H9 (cell line): Measurements from ENCODE around the gene TPTE2. TPM values are rescaled to one million over a fixed set of nuclear protein-coding genes. Genes with fewer than 3 reads are reported as not detected.

ENCODE experiments used
- DNase-seq: peaks from one replicate; pipeline ENCODE4 v3.0.0-alpha.2; 2017
- H2AFZ ChIP-seq: one replicate; pipeline ENCODE4 v1.6.1; 2013; ENCODE audit warnings: mild to moderate bottlenecking, low read length, control low read depth, moderate library complexity
- H2AK5ac ChIP-seq: 2 replicates; pipeline ENCODE4 v1.6.1; 2013; ENCODE audit warnings: low read length, control low read depth, mixed read lengths; ENCODE audit not compliant: insufficient read length
- H2BK120ac ChIP-seq: one replicate; pipeline ENCODE4 v1.6.1; 2013; ENCODE audit warnings: low read depth, mild to moderate bottlenecking, low read length, control low read depth, inconsistent platforms; ENCODE audit not compliant: poor library complexity, severe bottlenecking
- H2BK12ac ChIP-seq: 2 replicates; pipeline ENCODE4 v1.6.1; 2013; ENCODE audit warnings: low read length, control low read depth, mixed read lengths, low read depth; ENCODE audit not compliant: insufficient read length
- H2BK15ac ChIP-seq: 2 replicates; pipeline ENCODE4 v1.6.1; 2013; ENCODE audit warnings: low read depth, low read length, control low read depth
- H2BK20ac ChIP-seq: one replicate; pipeline ENCODE4 v1.6.1; 2013; ENCODE audit warnings: low read depth, mild to moderate bottlenecking, low read length, control low read depth, inconsistent platforms; ENCODE audit not compliant: poor library complexity, severe bottlenecking
- H2BK5ac ChIP-seq: 2 replicates; pipeline ENCODE4 v1.6.1; 2013; ENCODE audit warnings: low read length, control low read depth, mixed read lengths; ENCODE audit not compliant: insufficient read length
- H3K14ac ChIP-seq: 2 replicates; pipeline ENCODE4 v1.6.1; 2013; ENCODE audit warnings: low read length, control low read depth; ENCODE audit not compliant: insufficient read depth
- H3K18ac ChIP-seq: 2 replicates; pipeline ENCODE4 v1.6.1; 2013; ENCODE audit warnings: low read depth, mild to moderate bottlenecking, mixed read lengths, low read length, control low read depth; ENCODE audit not compliant: insufficient read length
- H3K23ac ChIP-seq: 2 replicates; pipeline ENCODE4 v1.6.1; 2013; ENCODE audit warnings: low read length, control low read depth, mixed read lengths, low read depth; ENCODE audit not compliant: insufficient read length
- H3K23me2 ChIP-seq: 2 replicates; pipeline ENCODE4 v1.6.1; 2013; ENCODE audit warnings: low read depth, mild to moderate bottlenecking, mixed read lengths, low read length, control low read depth; ENCODE audit not compliant: insufficient read length, poor library complexity, severe bottlenecking
- H3K27ac ChIP-seq: 2 replicates; pipeline ENCODE4 v1.5.1; 2013; ENCODE audit warnings: low read length, control low read depth, mixed read lengths, low read depth; ENCODE audit not compliant: insufficient read length
- H3K27me3 ChIP-seq: 2 replicates; pipeline ENCODE4 v1.6.1; 2013; ENCODE audit warnings: low read length, control low read depth, inconsistent platforms; ENCODE audit not compliant: insufficient read depth
- H3K4ac ChIP-seq: 2 replicates; pipeline ENCODE4 v1.6.1; 2013; ENCODE audit warnings: low read depth, mild to moderate bottlenecking, control low read depth, inconsistent platforms, low read length, moderate library complexity
- H3K4me1 ChIP-seq: 2 replicates; pipeline ENCODE4 v1.6.1; 2013; ENCODE audit warnings: low read length, control low read depth, inconsistent platforms; ENCODE audit not compliant: insufficient read depth
- H3K4me2 ChIP-seq: 2 replicates; pipeline ENCODE4 v1.6.1; 2013; ENCODE audit warnings: low read length, control low read depth, mixed read lengths; ENCODE audit not compliant: insufficient read length, insufficient read depth
- H3K56ac ChIP-seq: 2 replicates; pipeline ENCODE4 v1.6.1; 2013; ENCODE audit warnings: low read depth, mild to moderate bottlenecking, mixed read lengths, low read length, control low read depth; ENCODE audit not compliant: insufficient read length
- H3K79me1 ChIP-seq: 2 replicates; pipeline ENCODE4 v1.6.1; 2013; ENCODE audit warnings: low read depth, mild to moderate bottlenecking, moderate library complexity, low read length, control low read depth, inconsistent platforms; ENCODE audit not compliant: insufficient read depth, poor library complexity, severe bottlenecking
- H3K79me2 ChIP-seq: 2 replicates; pipeline ENCODE4 v1.6.1; 2013; ENCODE audit warnings: low read length, control low read depth, inconsistent platforms; ENCODE audit not compliant: insufficient read depth
- H3K9ac ChIP-seq: 2 replicates; pipeline ENCODE4 v1.6.1; 2013; ENCODE audit warnings: low read length, control low read depth, mixed read lengths; ENCODE audit not compliant: insufficient read length; ENCODE audit errors: extremely low read depth
- H3K9me3 ChIP-seq: one replicate; pipeline ENCODE4 v1.6.1; 2013; ENCODE audit warnings: low read depth, low read length, inconsistent platforms; ENCODE audit not compliant: control insufficient read depth
- H3T11ph ChIP-seq: one replicate; pipeline ENCODE4 v1.6.1; 2013; ENCODE audit warnings: mild to moderate bottlenecking, low read length, control low read depth, inconsistent platforms
- H4K20me1 ChIP-seq: one replicate; pipeline ENCODE4 v1.6.1; 2013; ENCODE audit not compliant: control insufficient read depth, insufficient read length, insufficient read depth
- H4K5ac ChIP-seq: 2 replicates; pipeline ENCODE4 v1.6.1; 2013; ENCODE audit warnings: low read depth, mild to moderate bottlenecking, mixed read lengths, low read length, control low read depth; ENCODE audit not compliant: insufficient read length
- H4K8ac ChIP-seq: replicated peaks from 2 replicates; pipeline ENCODE4 v1.6.1; 2013; ENCODE audit warnings: low read length, control low read depth, mixed read lengths, low read depth; ENCODE audit not compliant: insufficient read length
- H4K91ac ChIP-seq: 2 replicates; pipeline ENCODE4 v1.6.1; 2013; ENCODE audit warnings: low read depth, mild to moderate bottlenecking, moderate library complexity, mixed read lengths, low read length, control low read depth; ENCODE audit not compliant: insufficient read length
- H3K27ac Mint-ChIP-seq, 3 experiments: 2 replicates in 2 of 3; 3 replicates in 1 of 3; pipeline ENCODE4 v1.8.0; 2020 to 2021; ENCODE audit warnings: mixed read lengths in 3 of 3, mild to moderate bottlenecking in 1 of 3, moderate library complexity in 1 of 3
- H3K27me3 Mint-ChIP-seq: 2 replicates; pipeline ENCODE4 v1.8.0; 2021; ENCODE audit warnings: low read depth, mild to moderate bottlenecking, moderate library complexity, mixed read lengths
- H3K36me3 Mint-ChIP-seq, 3 experiments: 2 replicates in 2 of 3; 3 replicates in 1 of 3; pipeline ENCODE4 v1.8.0; 2020 to 2021; ENCODE audit warnings: low read depth in 3 of 3, mixed read lengths in 3 of 3; ENCODE audit not compliant: insufficient read depth in 1 of 3
- H3K4me1 Mint-ChIP-seq, 2 experiments: 2 replicates each; pipeline ENCODE4 v1.8.0; 2020; ENCODE audit warnings: mixed read lengths in 2 of 2
- H3K4me3 Mint-ChIP-seq, 2 experiments: 2 replicates in 1 of 2; 3 replicates in 1 of 2; pipeline ENCODE4 v1.8.0; 2020 to 2021; ENCODE audit warnings: mild to moderate bottlenecking in 2 of 2, mixed read lengths in 2 of 2, moderate library complexity in 1 of 2
- H3K9me3 Mint-ChIP-seq, 2 experiments: 2 replicates in 1 of 2; 3 replicates in 1 of 2; pipeline ENCODE4 v1.8.0; 2020; ENCODE audit warnings: mild to moderate bottlenecking in 2 of 2, mixed read lengths in 2 of 2, moderate library complexity in 1 of 2
- WGBS: extraction: QIAGEN DNeasy Blood & Tissue Kit; methylation state at CpG from one replicate; pipeline ENCODE4 v1.1.7; 2013; ENCODE audit warnings: missing lambda C conversion rate, low lambda C conversion rate, mixed read lengths; ENCODE audit not compliant: insufficient read length; ENCODE audit errors: extremely low coverage; 5-methylcytosine and 5-hydroxymethylcytosine counted together
- total RNA-seq: library from RNA; stranded (reverse); gene quantifications from 2 replicates; pipeline ENCODE4 v1.2.1, GENCODE V29; 2021
- TF ChIP-seq, protein P1 (sequence below): fragments of 200-600 bp; sonication (generic); conservative IDR thresholded peaks from 3 replicates; pipeline ENCODE4 v1.8.0; 2021; ENCODE audit warnings: antibody characterized with exemption, mild to moderate bottlenecking

TPTE2 gene
- total RNA-seq, 1 experiment from 2014 or later = not detected

GRCh38 chr13:19567820-19568534 lies 6.6 kb upstream of the TPTE2 start:
- no peak for DNase-seq
- H3K4ac ChIP-seq = no peak overlapping the region
- TF ChIP-seq, protein P1, sequence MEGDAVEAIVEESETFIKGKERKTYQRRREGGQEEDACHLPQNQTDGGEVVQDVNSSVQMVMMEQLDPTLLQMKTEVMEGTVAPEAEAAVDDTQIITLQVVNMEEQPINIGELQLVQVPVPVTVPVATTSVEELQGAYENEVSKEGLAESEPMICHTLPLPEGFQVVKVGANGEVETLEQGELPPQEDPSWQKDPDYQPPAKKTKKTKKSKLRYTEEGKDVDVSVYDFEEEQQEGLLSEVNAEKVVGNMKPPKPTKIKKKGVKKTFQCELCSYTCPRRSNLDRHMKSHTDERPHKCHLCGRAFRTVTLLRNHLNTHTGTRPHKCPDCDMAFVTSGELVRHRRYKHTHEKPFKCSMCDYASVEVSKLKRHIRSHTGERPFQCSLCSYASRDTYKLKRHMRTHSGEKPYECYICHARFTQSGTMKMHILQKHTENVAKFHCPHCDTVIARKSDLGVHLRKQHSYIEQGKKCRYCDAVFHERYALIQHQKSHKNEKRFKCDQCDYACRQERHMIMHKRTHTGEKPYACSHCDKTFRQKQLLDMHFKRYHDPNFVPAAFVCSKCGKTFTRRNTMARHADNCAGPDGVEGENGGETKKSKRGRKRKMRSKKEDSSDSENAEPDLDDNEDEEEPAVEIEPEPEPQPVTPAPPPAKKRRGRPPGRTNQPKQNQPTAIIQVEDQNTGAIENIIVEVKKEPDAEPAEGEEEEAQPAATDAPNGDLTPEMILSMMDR = no peak
- H3K56ac ChIP-seq = no peak overlapping the region
- peaks cover 61 to 65% of the 10 kb centered on the region in 2 experiments for H3K9me3 Mint-ChIP-seq
- no peak overlapping the region for H2BK12ac ChIP-seq
- no peaks in the 10 kb centered on the region for H4K20me1 ChIP-seq
- H4K5ac ChIP-seq = no peak overlapping the region
- H2AK5ac ChIP-seq = no peak overlapping the region
- no peak overlapping the region for H2BK20ac ChIP-seq
- H3K27me3 ChIP-seq = no peaks in the 10 kb centered on the region
- no peak overlapping the region for H2BK5ac ChIP-seq
- H3T11ph ChIP-seq = no peak overlapping the region
- no peak overlapping the region for H3K14ac ChIP-seq
- H3K4me1 Mint-ChIP-seq = no peaks in the 10 kb centered on the region
- no peak overlapping the region for H3K4me2 ChIP-seq
- no peak overlapping the region for H2BK120ac ChIP-seq
- no peak overlapping the region for H3K27ac Mint-ChIP-seq
- WGBS = no CpG with 5 or more reads among the region's 1 CpG
- H3K4me1 ChIP-seq = no peaks in the 10 kb centered on the region
- no peak overlapping the region for H3K27ac ChIP-seq
- H3K9ac ChIP-seq = no peak overlapping the region
- peaks cover 3 to 9% (median 6%) of the 10 kb centered on the region in 3 experiments; a peak in 4 of 7 replicates for H3K36me3 Mint-ChIP-seq
- no peak overlapping the region for H3K4me3 Mint-ChIP-seq
- H3K23ac ChIP-seq = no peak overlapping the region
- no peak overlapping the region for H4K91ac ChIP-seq
- no peaks in the 10 kb centered on the region for H3K79me1 ChIP-seq
- no peak overlapping the region for H2BK15ac ChIP-seq
- peaks cover 1% of the 10 kb centered on the region for H3K27me3 Mint-ChIP-seq
- H2AFZ ChIP-seq = no peak overlapping the region
- H3K18ac ChIP-seq = no peak overlapping the region
- no peak overlapping the region for H4K8ac ChIP-seq
- peaks cover 43% of the 10 kb centered on the region for H3K9me3 ChIP-seq
- H3K23me2 ChIP-seq = no peaks in the 10 kb centered on the region
- H3K79me2 ChIP-seq = no peaks in the 10 kb centered on the region
